ENCODE data around the gene ALLC. TPM values are rescaled to one million over a fixed set of nuclear protein-coding genes. Genes with fewer than 3 reads are reported as not detected.
"Not testable (repeated sequence)": the region's sequence is repeated elsewhere in the genome, so short reads cannot be mapped to it uniquely, and the experiment has no call there.

The ALLC gene
- total RNA-seq, 1 donor from 2014 or later, result not detected

DNA sequence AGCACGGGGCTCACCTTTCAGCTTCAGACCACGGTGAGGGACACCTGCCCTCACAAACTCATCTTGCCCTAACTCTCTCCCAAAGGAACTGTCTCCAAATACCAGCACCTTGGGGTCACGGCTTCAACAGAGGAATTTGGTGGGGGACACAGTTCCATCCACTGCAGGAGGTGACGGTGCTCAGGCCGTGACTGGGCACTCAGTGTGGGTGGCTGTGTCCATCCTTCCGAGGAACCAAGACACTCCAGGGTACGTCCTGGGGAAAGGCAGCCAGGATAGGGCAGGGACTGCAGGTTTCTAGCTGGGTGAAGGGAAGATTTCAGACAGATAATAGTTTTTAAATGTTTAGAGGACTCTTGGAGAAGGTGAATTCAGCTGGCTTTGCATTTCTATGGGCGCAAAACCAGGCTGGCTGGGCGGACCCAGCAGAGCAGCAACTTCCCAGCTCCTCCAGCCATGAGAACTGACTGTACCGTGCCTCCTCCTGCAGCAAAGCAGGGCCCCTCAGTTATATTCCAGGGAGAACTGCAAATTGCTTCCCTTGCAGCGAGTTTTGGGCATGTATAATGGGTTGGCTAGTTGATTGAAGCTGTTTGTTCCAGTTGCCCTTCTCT lies 23.9 kb upstream of the ALLC start:
- H3K27ac ChIP-seq, result no peak overlapping the region

DNA sequence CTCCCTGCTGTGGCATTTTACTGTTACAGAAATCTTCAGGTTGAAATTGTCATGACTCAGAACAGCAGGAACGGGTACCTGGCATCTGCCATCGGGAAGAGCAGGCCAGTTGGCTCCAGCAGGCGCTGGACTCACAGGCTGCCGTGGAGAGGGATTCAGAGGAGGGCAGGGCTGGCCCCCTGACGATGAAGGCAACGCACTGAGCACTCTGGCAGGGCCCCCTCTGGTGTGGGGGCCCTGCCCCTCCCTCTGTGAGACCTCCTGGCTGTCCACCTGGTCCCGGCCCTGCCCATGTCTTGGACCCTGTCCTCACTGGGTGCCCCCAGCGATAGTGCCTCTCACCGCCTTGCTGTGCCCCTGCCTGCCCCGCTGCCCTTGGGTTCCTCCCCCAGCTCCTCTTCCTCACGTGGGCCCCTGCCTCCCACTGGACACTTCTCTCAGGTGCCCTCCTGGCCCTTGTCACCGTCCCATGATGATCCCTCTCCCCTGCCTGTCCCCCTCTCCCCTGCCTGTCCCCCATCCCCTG lies 23.3 kb upstream of the ALLC start:
- DNase-seq (ENCODE audit: low spot score in 2 of 2), result peak in 1 of 2 donors; percentile 38
- TF ChIP-seq, protein P1, sequence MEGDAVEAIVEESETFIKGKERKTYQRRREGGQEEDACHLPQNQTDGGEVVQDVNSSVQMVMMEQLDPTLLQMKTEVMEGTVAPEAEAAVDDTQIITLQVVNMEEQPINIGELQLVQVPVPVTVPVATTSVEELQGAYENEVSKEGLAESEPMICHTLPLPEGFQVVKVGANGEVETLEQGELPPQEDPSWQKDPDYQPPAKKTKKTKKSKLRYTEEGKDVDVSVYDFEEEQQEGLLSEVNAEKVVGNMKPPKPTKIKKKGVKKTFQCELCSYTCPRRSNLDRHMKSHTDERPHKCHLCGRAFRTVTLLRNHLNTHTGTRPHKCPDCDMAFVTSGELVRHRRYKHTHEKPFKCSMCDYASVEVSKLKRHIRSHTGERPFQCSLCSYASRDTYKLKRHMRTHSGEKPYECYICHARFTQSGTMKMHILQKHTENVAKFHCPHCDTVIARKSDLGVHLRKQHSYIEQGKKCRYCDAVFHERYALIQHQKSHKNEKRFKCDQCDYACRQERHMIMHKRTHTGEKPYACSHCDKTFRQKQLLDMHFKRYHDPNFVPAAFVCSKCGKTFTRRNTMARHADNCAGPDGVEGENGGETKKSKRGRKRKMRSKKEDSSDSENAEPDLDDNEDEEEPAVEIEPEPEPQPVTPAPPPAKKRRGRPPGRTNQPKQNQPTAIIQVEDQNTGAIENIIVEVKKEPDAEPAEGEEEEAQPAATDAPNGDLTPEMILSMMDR (IDR thresholded peaks at IDR 0.05), result no peak
- intact Hi-C loops (cut with DNase I), result no loop called here

More for the DNA sequence above, 23.9 kb upstream of the ALLC start:
- TF ChIP-seq, protein P1 (IDR thresholded peaks at IDR 0.05), result no peak
- H3K9me3 ChIP-seq, result no peaks in the 10 kb centered on the region
- peak in 1 of 2 donors; percentile 25 for DNase-seq (ENCODE audit: low spot score in 2 of 2)
- intact Hi-C loops (cut with DNase I), result no loop called here
- no peaks in the 10 kb centered on the region for H3K4me1 ChIP-seq
- no peaks in the 10 kb centered on the region for H3K27me3 ChIP-seq
- no peaks in the 10 kb centered on the region for H3K36me3 ChIP-seq
- no peak overlapping the region for H3K4me3 ChIP-seq

GRCh38 chr2:3635171-3635974 lies 22.6 kb upstream of the ALLC start:
- no peak overlapping the region for H3K4me3 ChIP-seq

More for the DNA sequence above, 23.3 kb upstream of the ALLC start:
- Histone ChIP-seq H3K9me3 (no peaks in the 10 kb centered on the region), H3K27ac (no peak overlapping the region), H3K4me3 (no peak overlapping the region), H3K36me3 (no peaks in the 10 kb centered on the region), H3K4me1 (no peaks in the 10 kb centered on the region), H3K27me3 (no peaks in the 10 kb centered on the region)

GRCh38 chr2:3635975-3636327 lies 22.0 kb upstream of the ALLC start:
- DNase-seq (ENCODE audit: low spot score in 2 of 2), result peak in 1 of 2 donors; percentile 21
- H3K4me3 ChIP-seq; H3K9me3 ChIP-seq; H3K4me1 ChIP-seq; H3K27ac ChIP-seq; H3K27me3 ChIP-seq; H3K36me3 ChIP-seq; intact Hi-C loops (cut with DNase I): not testable (repeated sequence)

More at GRCh38 chr2:3635171-3635974, 22.6 kb upstream of the ALLC start:
- intact Hi-C loops (cut with DNase I), result no loop called here
- no peaks in the 10 kb centered on the region for H3K36me3 ChIP-seq
- no peaks in the 10 kb centered on the region for H3K9me3 ChIP-seq
- TF ChIP-seq, protein P1 (IDR thresholded peaks at IDR 0.05), result no peak
- no peaks in the 10 kb centered on the region for H3K4me1 ChIP-seq
- no peaks in the 10 kb centered on the region for H3K27me3 ChIP-seq
- peak in 1 of 2 donors; percentile 52 for DNase-seq (ENCODE audit: low spot score in 2 of 2)
- H3K27ac ChIP-seq, result no peak overlapping the region

DNA sequence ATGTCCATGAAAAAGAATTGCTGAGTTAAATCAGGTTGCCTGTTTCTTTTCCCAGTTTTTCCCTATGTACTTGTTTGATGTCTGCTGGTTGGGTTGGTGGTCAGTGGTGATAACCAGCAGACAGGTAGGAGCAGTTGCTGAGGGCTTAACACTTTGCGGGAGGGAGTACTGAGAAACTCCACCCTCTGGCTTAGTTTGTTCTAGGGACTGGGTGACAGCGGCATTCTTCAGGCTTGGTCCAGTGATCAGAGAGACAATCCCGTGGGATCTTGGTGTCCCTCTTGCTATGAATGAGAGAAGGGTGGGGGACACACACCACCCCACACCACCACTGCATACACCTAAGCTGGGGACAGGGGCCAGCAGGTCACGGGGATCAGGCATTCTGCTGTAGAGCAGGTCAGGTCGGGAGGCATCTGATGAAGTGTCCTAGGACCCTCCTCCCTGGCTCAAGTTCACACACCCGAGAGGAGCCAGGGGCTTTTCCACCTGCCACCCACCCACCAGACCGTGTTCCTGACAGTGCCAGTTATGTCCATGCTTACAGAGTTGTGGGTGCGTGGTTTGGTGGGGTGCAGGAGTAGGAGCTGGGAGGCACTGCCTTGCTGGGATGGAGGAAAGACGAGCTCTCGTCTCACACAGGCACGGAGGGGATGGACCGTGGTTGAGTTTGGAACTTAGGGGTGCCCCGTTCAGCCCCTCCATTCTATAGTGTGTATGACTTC lies 21.3 kb upstream of the ALLC start:
- Histone ChIP-seq H3K9me3 (no peaks in the 10 kb centered on the region), H3K27me3 (no peaks in the 10 kb centered on the region), H3K36me3 (no peaks in the 10 kb centered on the region), H3K27ac (no peak overlapping the region), H3K4me1 (no peaks in the 10 kb centered on the region), H3K4me3 (no peak overlapping the region)
- intact Hi-C loops (cut with DNase I), result no loop called here
- peak in 1 of 2 donors; percentile 24 for DNase-seq (ENCODE audit: low spot score in 2 of 2)
- TF ChIP-seq, protein P1 (IDR thresholded peaks at IDR 0.05), result no peak

Measured in ascending aorta (tissue), 2 donors.